Measurements from ENCODE around the gene PLCB1. TPM values are rescaled to one million over a fixed set of nuclear protein-coding genes. Genes with fewer than 3 reads are reported as not detected.

PLCB1 gene
- total and polyA plus RNA-seq, 8 donors: 8.8 to 27.7 (median 19.2) TPM

- Histone ChIP-seq H3K27me3 (no peaks in the 10 kb centered on the region), H3K4me1 (no peaks in the 10 kb centered on the region), H3K36me3 (no peaks in the 10 kb centered on the region), H3K4me3 (no peak overlapping the region), H3K27ac (no peak overlapping the region), H3K9me3 (peaks cover 0 to 4% of the 10 kb centered on the region in 2 donors)
- intact Hi-C loops (cut with DNase I): no loop called here
- ATAC-seq (no peak), DNase-seq (no peak)
- TF ChIP-seq CTCF (IDR thresholded peaks at IDR 0.05): no peak
Observed at GRCh38 chr20:8487696-8488095, 355.6 kb downstream of the PLCB1 start.

- no peak overlapping the region for H3K4me3 ChIP-seq
- H3K4me1 ChIP-seq: peaks cover 0 to 5% of the 10 kb centered on the region in 2 donors
- peaks cover 0 to 4% of the 10 kb centered on the region in 2 donors for H3K9me3 ChIP-seq
- intact Hi-C loops (cut with DNase I): no loop called here
- no peaks in the 10 kb centered on the region for H3K36me3 ChIP-seq
- ATAC-seq (no peak), DNase-seq (no peak)
- no peak for TF ChIP-seq CTCF (IDR thresholded peaks at IDR 0.05)
- no peak overlapping the region for H3K27ac ChIP-seq
- no peaks in the 10 kb centered on the region for H3K27me3 ChIP-seq
Observed at GRCh38 chr20:8489094-8489883, 357.2 kb downstream of the PLCB1 start.

- intact Hi-C loops (cut with DNase I): no loop called here
- no peak for ATAC-seq
- Histone ChIP-seq H3K9me3 (peaks cover 0 to 4% of the 10 kb centered on the region in 2 donors), H3K4me3 (no peak overlapping the region), H3K27ac (no peak overlapping the region), H3K27me3 (no peaks in the 10 kb centered on the region), H3K36me3 (no peaks in the 10 kb centered on the region), H3K4me1 (peaks cover 0 to 8% of the 10 kb centered on the region in 2 donors)
- no peak for TF ChIP-seq CTCF (IDR thresholded peaks at IDR 0.05)
- no peak for DNase-seq
Observed at GRCh38 chr20:8490076-8490830, 358.2 kb downstream of the PLCB1 start.

- intact Hi-C loops (cut with DNase I): no loop called here
- H3K36me3 ChIP-seq: no peaks in the 10 kb centered on the region
- no peak for ATAC-seq
Observed at GRCh38 chr20:8492173-8492572, 360.1 kb downstream of the PLCB1 start.

More at GRCh38 chr20:8492173-8492572, 360.1 kb downstream of the PLCB1 start:
- Histone ChIP-seq H3K9me3 (no peaks in the 10 kb centered on the region), H3K4me1 (peaks cover 0 to 8% of the 10 kb centered on the region in 2 donors), H3K27ac (no peak overlapping the region), H3K27me3 (no peaks in the 10 kb centered on the region), H3K4me3 (no peak overlapping the region)
- TF ChIP-seq CTCF (IDR thresholded peaks at IDR 0.05): no peak
- DNase-seq: no peak
